ENCODE measurements around the gene INF2. TPM values are rescaled to one million over a fixed set of nuclear protein-coding genes. Genes with fewer than 3 reads are reported as not detected.

Gene INF2
- total RNA-seq, 4 donors from 2014 or later = 50.9 to 104 (median 87.5) TPM

DNA sequence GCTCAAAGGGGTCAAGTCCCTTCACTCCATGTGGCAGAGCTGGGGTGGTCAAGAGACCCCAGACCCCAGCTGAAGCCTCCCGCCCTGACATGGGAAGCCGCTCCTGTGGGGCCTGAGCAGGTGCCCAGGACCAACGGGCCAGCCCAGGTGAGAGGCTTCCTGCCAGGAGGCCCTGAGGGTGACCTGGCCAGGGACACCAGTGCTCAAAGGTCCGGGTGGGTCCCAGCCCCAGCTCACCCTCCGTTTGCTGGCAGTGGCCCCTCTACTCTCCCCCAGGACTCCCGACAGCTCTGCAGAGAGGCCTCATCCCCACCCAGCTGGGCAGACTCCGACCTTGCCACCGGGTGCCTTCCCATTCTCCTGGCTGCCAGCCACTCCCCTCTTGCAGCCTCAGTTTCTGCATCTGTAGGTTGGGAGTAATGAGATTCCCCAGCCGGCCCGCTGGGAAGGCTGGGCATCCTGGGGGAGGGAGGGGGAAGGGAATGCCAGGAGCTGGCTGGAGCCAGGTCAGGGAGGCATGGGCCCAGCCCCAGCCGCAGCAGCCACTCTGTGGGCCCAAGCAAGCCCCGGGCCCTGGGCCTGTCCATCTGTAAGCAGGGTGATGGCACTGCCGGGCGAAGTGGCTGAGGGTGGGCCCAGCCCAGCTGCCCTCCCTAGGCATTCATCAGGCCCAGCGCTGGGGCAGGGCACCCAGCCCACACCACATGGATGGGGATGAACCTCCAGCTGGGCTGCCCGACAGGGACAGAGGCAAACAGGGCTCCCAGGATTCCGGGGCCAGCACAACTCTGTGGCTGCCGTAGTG, 10.3 kb upstream of the INF2 start:
- ATAC-seq (ENCODE audit: low FRiP score) (no peak), DNase-seq (ENCODE audit: low spot score) (no peak)
- TF ChIP-seq, protein P1, sequence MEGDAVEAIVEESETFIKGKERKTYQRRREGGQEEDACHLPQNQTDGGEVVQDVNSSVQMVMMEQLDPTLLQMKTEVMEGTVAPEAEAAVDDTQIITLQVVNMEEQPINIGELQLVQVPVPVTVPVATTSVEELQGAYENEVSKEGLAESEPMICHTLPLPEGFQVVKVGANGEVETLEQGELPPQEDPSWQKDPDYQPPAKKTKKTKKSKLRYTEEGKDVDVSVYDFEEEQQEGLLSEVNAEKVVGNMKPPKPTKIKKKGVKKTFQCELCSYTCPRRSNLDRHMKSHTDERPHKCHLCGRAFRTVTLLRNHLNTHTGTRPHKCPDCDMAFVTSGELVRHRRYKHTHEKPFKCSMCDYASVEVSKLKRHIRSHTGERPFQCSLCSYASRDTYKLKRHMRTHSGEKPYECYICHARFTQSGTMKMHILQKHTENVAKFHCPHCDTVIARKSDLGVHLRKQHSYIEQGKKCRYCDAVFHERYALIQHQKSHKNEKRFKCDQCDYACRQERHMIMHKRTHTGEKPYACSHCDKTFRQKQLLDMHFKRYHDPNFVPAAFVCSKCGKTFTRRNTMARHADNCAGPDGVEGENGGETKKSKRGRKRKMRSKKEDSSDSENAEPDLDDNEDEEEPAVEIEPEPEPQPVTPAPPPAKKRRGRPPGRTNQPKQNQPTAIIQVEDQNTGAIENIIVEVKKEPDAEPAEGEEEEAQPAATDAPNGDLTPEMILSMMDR (IDR thresholded peaks at IDR 0.05) = no peak

DNA sequence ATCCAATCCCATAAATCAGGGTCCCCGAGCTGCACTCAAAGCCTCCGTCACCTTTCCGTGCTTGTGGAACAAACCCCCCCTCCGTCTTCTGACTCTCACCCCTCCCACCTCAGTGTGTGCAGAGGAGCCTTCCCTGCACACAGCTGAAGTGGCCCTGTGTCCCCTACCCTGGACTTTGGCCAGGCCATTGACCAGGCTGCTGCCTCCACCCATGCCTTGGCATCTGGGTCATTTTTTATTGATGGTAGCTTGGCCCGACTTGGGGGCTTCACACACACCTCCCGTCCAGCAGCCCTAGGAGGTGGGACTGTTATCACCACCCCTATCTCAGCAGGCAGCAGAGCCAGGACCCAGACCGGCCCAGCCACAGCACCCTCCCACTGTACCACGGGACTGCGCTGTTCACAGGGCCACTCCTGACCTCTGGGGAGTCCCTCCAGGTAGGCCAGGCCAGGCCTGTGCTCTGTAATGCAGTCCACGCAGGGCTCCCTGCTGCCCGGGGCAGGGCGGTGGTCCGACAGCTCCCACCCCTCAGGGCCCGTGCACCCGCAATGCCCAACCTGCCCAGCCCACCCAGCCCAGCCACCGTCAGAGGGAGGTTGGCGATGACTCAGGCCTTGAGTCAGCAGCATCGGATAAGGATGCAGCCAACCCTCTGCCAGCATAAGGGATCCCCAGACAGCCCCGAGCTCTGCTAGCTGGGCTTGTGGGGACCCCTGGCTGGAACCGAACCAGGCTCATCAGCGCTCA, 9.2 kb upstream of the INF2 start:
- DNase-seq (ENCODE audit: low spot score) = peak; percentile 56
- peak; percentile 69 for ATAC-seq (ENCODE audit: low FRiP score)
- TF ChIP-seq, protein P1 (IDR thresholded peaks at IDR 0.05) = no peak

DNA sequence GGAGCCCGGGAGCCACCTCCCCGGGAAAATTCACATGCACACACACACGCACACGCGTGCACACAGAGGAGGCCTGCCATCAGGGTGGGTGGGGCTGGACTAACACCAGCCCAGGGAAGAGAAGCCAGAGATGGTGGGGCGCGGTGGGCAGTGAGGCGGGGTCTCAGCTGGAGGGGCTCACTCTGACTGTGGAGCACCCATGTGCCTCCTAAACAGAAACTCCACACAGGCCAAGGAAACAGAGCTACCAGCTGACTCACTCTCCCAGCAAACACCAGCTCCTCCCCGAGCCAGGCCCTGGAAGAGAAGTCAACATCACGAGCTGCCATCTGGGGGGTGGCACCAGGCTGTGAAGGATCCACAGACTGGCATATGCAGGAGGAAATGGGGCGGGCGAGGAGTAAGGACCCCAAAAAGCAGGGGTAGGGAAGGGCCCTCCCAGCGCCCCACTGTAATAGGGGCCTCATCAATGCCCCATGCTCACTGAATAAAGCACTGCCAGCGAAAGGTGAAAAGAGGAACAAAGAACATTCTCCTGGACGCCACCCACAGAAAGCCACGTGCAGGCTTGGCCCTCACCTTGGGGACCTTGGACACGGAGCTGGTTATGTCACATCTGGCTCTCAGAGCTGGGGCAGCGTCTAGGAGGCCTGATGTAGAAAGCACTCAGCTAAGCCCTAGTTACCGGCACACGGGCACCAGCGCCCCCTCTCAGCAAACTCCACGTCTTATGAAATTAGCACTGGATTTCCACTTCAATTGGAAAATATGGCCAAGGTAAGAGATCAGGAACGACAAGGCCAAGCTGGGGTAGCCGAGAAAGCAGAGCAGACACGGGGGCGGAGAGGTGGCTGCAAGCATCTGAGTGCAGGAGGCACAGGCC, 8.4 kb upstream of the INF2 start:
- TF ChIP-seq, protein P1 (IDR thresholded peaks at IDR 0.05) = no peak
- peak; percentile 62 for ATAC-seq (ENCODE audit: low FRiP score)
- peak; percentile 60 for DNase-seq (ENCODE audit: low spot score)

- TF ChIP-seq, protein P1 (IDR thresholded peaks at IDR 0.05) = no peak
- ATAC-seq (ENCODE audit: low FRiP score) (peak; percentile 21), DNase-seq (ENCODE audit: low spot score) (no peak)
These were observed 7.7 kb upstream of the INF2 start for GRCh38 chr14:104681689-104682074.

DNA sequence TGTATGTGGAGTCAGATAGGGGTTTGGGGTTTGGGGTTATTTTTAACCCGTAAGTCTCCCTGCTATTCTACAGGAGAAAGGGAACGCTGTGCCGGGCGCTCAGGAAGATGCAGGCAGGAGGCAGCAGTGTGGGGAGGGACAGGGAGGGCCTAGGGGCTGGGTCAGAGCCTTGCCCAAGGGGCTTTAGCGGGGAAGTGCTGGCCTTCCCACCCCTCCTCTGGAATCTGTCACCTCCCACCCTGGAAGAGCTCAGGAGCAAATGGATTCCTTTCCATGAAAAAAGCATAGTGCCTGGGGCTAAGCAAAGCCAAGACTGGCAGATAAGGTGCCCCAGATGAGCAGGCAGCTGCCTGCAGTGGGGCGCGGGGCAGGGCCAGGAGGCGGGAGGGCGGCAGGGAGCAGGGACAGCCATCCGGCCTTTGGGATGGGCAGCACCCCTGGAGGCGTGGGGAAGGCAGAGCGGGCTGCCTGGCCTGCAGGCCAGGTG, 7.3 kb upstream of the INF2 start:
- TF ChIP-seq, protein P1 (IDR thresholded peaks at IDR 0.05) = no peak
- DNase-seq (ENCODE audit: low spot score) = no peak
- no peak for ATAC-seq (ENCODE audit: low FRiP score)

DNA sequence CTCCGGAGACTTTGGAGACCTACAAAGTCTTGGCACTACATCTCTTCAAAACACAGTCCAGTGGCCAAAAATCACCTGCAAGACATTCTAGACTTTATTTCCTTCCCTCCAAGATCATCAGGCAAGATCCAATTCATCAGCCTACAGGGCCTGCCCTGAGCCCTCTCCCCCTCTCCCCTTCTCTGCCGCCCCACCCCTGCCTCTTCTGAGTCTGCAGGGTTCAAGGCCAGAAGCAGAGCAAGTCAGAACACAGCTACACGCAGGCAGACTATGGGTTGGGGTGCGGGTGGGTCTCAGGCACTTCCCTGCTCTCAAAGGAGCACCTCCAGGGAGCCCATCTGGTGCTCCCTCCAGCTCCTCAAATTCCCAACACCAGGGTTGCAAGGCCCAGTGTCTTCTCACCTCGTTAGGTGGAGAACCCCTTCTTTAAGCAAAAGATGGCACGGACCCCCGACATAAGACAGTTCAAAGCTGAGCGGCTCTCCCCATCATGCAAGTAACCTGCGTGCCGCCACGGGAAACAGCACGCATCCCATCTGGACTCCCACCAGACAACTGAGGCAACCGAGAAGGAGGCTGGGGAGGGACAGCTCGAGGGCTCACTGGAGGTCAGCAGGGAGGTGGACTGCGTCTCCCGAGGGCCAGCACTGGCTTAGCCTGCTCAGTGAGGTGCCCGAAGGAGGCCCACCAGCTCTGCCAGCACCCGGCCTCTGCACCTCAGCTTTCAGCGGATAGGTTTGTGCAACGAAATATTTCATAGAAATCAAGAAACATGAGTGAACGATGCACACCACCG, 5.6 kb upstream of the INF2 start:
- ATAC-seq (ENCODE audit: low FRiP score) (no peak), DNase-seq (ENCODE audit: low spot score) (no peak)
- TF ChIP-seq, protein P1 (IDR thresholded peaks at IDR 0.05) = no peak

Data from omental fat pad (tissue), 4 donors.